GM18511 (cell line): ENCODE measurements around the gene ZNF541.

Source experiments
- ATAC-seq: cut with Tn5 transposase; IDR thresholded peaks from one replicate; pipeline ENCODE4 v1.9.1; 2021; ENCODE audit warnings: mild to moderate bottlenecking, moderate library complexity; ENCODE audit not compliant: unreplicated experiment

The ZNF541 gene, protein sequence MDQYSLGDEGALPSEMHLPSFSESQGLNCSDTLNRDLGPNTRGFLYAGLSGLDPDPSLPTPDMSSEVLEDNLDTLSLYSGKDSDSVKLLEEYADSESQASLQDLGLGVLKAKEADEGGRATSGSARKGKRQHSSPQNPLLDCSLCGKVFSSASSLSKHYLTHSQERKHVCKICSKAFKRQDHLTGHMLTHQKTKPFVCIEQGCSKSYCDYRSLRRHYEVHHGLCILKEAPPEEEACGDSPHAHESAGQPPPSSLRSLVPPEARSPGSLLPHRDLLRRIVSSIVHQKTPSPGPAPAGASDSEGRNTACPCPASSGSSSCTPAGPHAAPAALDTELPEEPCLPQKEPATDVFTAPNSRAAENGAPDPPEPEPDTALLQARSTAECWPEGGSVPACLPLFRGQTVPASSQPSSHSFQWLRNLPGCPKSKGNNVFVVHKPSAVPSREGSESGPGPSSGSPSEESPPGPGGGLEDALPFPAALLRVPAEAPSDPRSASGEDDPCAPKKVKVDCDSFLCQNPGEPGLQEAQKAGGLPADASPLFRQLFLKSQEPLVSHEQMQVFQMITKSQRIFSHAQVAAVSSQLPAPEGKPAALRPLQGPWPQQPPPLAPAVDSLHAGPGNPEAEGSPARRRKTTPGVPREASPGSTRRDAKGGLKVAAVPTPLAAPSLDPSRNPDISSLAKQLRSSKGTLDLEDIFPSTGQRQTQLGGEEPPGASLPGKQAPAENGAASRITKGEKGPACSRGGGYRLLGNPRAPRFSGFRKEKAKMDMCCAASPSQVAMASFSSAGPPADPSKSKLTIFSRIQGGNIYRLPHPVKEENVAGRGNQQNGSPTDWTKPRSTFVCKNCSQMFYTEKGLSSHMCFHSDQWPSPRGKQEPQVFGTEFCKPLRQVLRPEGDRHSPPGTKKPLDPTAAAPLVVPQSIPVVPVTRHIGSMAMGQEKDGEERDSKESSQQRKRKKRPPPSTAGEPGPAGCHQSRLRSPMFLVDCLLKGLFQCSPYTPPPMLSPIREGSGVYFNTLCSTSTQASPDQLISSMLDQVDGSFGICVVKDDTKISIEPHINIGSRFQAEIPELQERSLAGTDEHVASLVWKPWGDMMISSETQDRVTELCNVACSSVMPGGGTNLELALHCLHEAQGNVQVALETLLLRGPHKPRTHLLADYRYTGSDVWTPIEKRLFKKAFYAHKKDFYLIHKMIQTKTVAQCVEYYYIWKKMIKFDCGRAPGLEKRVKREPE (N-terminal part only)

DNA sequence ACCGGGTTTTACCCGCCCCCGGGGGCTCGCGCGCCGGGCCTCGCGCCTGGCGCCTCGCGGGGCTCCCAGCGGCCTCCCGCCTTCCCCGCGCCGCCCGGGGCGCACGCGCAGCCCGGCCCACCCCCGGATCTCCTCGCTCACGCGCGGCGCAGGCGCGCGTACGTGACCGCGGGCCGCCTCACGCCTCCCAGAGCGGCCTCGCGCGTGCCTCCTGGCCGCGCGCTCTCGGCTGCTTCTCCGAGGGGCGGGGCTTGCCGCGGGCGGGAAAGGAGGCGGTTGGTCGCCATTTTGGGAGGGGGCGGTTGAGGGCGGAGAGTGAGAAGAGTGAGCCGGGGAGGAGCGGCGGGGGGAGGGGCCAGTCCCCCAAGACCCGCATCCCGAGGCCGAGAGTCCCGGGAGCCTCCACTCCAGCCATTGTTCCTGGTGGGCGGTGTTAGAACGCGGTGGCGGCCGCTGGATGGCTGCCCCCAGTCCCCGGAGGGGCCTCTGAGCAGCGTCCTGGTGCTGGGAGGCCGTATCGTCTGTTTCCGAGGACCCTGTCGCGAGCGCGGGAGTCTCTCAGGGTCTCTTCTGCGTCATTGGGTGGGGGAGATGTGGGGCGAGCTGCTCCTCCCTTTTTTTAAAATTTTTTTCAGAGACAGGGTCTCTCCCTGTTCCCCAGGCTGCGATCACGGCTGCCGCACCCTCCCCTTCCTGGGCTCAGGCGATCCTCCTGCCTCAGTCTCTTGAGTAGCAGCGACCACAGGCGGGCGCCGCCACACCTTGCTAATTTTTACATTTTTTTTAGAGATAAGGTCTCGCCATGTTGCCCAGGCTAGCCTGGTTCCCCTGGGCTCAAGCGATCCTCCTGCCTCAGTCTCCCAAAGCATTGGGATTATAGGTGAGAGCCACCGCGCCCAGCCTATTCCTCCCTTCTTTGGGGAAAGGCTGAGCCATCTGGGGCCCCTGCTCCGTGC, at the start of gene ZNF541:
Gene ZNF541 (minus strand): TSS at position 78 of the 956 bp plus-strand sequence. CDS start 17,292 bp downstream, outside the sequence.
- no peak for ATAC-seq

DNA sequence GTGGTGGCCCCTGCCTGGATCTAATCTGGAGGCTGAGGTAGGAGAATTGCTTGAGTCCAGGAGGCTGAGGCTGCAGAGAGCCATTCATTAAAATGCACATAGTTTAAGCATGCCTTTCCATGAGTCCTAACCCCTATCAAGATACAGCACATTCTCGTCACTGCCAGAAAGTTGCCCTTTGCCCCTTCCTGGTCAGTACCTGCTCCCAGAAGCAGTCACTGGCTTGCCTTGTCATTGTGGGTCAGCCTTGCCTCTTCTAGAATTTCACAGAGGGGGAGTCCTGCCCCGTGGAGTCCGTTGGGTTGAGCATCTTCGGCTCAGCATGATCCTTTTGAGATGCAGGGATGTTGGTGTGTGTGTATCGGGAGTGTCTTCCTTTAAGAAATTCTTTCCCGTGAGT, 46.8 kb upstream of the ZNF541 start:
- ATAC-seq, result no peak

DNA sequence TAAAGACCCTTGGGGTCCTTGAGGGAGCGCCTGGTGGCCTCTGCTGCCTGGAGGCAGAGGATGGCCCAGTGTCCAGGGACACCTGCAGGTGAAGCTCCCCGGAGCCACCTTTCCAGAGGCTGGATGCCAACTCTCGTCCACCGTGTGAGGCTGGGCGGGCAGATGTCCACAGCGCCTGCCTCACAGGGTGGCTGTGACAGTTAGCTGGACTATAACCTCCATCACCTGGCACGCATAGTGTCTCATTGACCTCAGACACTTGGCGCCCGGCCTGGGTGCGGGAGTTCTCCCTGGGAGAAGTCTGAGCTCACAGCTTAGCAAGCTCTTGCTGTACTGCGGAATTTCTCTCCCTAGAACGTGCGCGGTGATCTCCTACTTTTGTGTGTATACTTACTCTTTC, 45.8 kb upstream of the ZNF541 start:
- ATAC-seq, result no peak

DNA sequence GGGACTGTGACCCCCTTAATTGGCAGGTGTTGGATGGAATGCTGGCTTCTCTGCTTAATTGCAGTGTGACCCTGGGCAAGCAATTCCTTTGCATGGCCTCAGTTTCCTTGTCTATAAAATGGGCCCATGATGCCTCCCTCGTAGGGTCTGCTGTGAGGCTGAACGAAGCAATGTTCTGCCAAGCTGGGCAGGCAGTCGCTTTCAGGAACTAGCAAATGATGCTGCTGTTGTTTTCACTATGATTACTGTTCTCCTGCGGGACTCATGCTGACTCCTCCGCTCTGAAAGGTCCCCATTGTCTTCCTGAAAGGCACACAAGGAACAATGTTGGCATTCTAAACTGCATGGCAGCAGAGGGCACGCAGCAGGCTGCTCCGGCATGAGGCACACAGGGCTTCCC, 42.8 kb upstream of the ZNF541 start:
- ATAC-seq, result no peak

DNA sequence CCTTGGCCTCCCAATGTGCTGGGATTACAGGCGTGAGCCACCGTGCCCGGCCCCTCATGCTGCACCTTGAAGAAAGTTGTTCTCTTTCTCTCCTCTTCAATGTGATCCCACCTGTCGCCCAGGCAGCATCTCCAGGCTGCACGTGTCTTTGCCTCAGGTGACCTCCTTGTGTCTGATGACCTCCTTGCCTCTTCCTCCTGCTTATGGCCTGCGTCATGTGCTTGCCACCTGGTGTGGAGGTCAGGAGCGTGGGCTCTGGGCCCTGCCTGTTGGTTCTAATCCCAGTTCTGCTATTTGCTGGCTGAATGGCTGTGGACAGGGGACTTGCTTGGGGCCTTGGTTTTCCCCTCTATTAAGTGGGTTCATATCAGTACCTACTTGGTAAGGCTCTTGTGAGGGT, 42.3 kb upstream of the ZNF541 start:
- no peak for ATAC-seq

DNA sequence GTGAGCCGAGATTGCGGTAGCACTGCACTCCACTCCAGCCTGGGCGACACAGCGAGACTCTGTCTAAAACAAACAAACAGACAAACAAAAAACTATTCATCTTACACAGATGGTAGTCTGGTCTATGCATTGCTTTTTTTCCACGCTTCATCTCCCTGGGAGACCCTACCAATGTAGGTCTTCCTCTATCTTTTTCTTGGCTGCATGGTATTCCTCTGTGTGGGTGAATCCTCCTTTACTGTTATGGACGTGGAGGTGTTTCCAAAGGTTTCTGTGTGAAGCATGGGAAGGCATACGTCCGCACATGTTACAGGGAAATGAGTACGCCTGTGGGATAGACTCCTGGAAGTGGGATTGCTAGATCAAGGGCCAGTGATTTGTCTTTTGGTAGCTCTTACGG, 41.6 kb upstream of the ZNF541 start:
- no peak for ATAC-seq

DNA sequence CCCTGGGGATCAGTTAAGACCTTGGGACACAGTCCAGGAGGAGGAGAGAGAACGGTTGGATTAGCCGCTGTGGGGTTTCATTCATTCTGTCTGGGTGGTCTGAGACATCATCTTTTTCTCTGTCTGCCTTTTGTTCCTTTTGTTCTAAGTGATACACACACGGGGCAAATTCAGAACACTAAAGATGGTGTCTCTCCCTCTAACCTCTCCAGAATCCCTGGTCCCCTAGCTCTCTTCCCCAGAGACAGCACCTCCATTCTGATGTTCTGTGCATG, 41.0 kb upstream of the ZNF541 start:
- ATAC-seq, result no peak

GRCh38 chr19:47613165-47614020, 40.4 kb upstream of the ZNF541 start:
- no peak for ATAC-seq

DNA sequence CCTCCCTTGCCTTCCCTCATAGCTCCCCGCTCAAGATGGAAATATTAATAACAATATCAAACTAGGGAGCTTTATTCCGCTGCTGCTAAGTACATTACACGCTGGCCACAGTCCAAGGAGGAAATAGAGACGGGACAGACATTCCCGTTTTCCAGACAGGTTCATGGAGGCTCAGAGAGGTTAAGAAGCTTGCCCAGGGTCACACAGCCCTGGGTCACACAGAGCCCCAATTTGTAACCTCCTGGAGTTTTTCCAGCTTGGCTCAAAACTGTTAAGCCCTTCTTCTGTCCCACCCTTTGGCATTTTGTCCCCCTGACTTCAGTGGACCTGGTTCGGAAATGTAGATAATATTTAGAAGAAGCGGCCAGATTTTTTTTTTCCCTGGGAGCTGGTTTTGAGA, 38.0 kb upstream of the ZNF541 start:
- ATAC-seq, result no peak

- no peak for ATAC-seq
Observed at GRCh38 chr19:47609906-47610894, 37.3 kb upstream of the ZNF541 start.

GRCh38 chr19:47608969-47609905, 36.3 kb upstream of the ZNF541 start, which contains the start of gene BICRA:
Gene BICRA, plus strand, starts transcription at chr19:47609134. Its CDS starts 64,441 bp downstream, at chr19:47673575.
- peak; percentile 60 for ATAC-seq

DNA sequence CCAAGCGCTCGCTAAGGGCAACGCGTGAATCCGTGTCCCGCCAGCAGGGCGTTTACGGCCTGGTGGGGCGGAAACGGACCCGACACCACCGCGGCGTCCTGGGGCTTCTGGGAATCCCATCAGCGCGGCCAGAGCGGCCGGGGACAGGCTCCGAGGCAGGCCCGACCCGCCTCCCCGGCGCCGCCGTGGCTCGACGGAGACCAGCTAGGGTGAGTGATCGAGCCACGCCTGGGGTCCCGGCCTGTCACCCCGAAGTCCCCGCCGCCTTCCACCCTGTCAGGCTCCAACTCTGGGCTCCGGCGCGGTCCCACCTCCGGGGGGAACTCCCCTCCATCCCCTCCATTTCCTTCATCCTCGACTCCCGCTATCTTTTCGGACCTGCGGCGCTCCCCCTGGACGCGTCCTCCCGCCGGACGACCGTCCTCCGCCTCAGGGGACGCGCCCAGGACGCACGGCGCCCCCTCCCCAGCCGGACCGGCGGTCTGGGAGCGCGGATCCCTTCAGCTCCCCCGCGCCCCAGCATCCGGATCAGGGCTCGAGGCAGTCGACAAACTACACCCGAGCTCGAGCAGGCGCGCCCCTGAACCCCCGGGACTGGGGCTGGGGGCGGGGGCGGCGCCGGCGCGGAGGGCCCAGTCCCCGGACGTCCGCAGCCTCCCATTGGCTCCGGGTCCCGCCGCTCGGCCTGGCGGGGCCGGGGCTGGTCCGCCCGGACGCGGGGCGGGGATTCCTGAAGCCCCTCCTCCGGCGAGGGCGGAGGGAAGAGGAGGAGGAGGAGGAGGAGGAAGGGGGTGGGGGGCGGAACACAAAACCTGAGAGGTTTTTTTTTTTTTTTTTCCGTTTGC, 35.3 kb upstream of the ZNF541 start:
- peak; percentile 86 for ATAC-seq

DNA sequence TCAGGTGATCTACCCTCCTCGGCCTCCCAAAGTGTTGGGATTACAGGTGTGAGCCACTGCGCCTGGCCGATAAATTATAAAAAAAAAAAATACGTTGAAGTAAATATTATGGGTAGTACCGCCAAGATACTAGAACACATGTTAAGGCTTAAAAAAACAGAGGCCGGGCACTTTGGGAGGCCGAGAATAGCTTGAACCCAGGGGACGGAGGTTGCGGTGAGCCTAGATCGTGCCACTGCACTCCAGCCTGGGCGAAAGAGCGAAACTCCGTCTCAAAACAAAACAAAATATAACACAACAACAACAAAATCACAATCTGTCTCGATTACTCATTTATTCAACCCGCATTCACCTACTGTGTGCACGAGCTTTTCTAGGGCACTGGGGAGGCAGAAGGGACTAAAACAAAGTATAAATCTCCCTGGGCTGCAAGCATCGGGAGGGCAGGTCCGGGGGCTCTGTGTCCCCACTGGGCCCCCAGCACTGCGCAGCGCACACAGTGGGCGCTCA, 34.7 kb upstream of the ZNF541 start:
- ATAC-seq, result no peak

DNA sequence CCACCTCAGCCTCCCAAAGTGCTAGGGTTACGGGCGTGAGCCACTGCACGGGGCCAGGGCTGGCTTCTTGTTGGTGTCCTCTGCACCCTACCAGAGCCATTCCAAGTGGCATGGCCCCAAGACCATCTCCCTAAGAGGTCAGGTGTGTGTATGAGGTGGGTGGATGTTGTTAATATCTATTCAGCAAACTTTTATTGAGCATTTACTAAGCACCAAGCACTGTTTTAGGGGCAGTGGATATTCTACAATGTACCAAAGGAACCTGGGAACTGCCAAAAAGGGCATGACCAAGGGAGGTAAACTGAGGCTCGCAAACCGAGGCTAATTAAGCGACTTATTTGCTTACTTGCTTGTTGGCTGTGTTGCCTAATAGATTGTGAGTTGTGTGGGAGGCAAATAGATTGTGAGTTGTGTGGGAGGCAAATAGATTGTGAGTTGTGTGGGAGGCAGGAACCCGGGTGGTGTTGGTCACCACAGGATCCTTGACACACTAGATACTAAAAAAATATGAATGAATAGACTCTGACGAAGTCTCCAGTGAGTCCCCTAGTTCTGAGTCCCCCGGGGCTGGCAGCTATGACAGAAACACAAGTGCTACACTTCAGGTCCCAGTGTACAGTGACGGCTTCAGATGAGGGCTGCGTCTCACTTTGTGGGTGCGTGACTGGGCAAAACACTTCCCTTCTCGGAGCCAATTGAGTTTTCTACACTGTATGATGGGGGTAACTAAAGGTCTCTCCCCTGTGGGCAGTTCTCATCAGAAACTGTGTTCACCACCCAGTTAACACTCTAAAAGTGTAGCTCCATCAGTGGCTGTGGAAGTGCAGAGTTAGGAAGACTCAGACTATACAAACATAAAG, 31.0 kb upstream of the ZNF541 start:
- ATAC-seq, result no peak
